H9 (cell line): ENCODE results near the gene THEM5. TPM values are rescaled to one million over a fixed set of nuclear protein-coding genes. Genes with fewer than 3 reads are reported as not detected.

Experiments used
- DNase-seq: peaks from one replicate; pipeline ENCODE4 v3.0.0-alpha.2; 2017
- H2AFZ ChIP-seq: one replicate; pipeline ENCODE4 v1.6.1; 2013; ENCODE audit warnings: mild to moderate bottlenecking, low read length, control low read depth, moderate library complexity
- H2AK5ac ChIP-seq: 2 replicates; pipeline ENCODE4 v1.6.1; 2013; ENCODE audit warnings: low read length, control low read depth, mixed read lengths; ENCODE audit not compliant: insufficient read length
- H2BK120ac ChIP-seq: one replicate; pipeline ENCODE4 v1.6.1; 2013; ENCODE audit warnings: low read depth, mild to moderate bottlenecking, low read length, control low read depth, inconsistent platforms; ENCODE audit not compliant: poor library complexity, severe bottlenecking
- H2BK12ac ChIP-seq: 2 replicates; pipeline ENCODE4 v1.6.1; 2013; ENCODE audit warnings: low read length, control low read depth, mixed read lengths, low read depth; ENCODE audit not compliant: insufficient read length
- H2BK15ac ChIP-seq: 2 replicates; pipeline ENCODE4 v1.6.1; 2013; ENCODE audit warnings: low read depth, low read length, control low read depth
- H2BK20ac ChIP-seq: one replicate; pipeline ENCODE4 v1.6.1; 2013; ENCODE audit warnings: low read depth, mild to moderate bottlenecking, low read length, control low read depth, inconsistent platforms; ENCODE audit not compliant: poor library complexity, severe bottlenecking
- H2BK5ac ChIP-seq: 2 replicates; pipeline ENCODE4 v1.6.1; 2013; ENCODE audit warnings: low read length, control low read depth, mixed read lengths; ENCODE audit not compliant: insufficient read length
- H3K14ac ChIP-seq: 2 replicates; pipeline ENCODE4 v1.6.1; 2013; ENCODE audit warnings: low read length, control low read depth; ENCODE audit not compliant: insufficient read depth
- H3K18ac ChIP-seq: 2 replicates; pipeline ENCODE4 v1.6.1; 2013; ENCODE audit warnings: low read depth, mild to moderate bottlenecking, mixed read lengths, low read length, control low read depth; ENCODE audit not compliant: insufficient read length
- H3K23ac ChIP-seq: 2 replicates; pipeline ENCODE4 v1.6.1; 2013; ENCODE audit warnings: low read length, control low read depth, mixed read lengths, low read depth; ENCODE audit not compliant: insufficient read length
- H3K23me2 ChIP-seq: 2 replicates; pipeline ENCODE4 v1.6.1; 2013; ENCODE audit warnings: low read depth, mild to moderate bottlenecking, mixed read lengths, low read length, control low read depth; ENCODE audit not compliant: insufficient read length, poor library complexity, severe bottlenecking
- H3K27ac ChIP-seq: 2 replicates; pipeline ENCODE4 v1.5.1; 2013; ENCODE audit warnings: low read length, control low read depth, mixed read lengths, low read depth; ENCODE audit not compliant: insufficient read length
- H3K27me3 ChIP-seq: 2 replicates; pipeline ENCODE4 v1.6.1; 2013; ENCODE audit warnings: low read length, control low read depth, inconsistent platforms; ENCODE audit not compliant: insufficient read depth
- H3K4ac ChIP-seq: 2 replicates; pipeline ENCODE4 v1.6.1; 2013; ENCODE audit warnings: low read depth, mild to moderate bottlenecking, control low read depth, inconsistent platforms, low read length, moderate library complexity
- H3K4me1 ChIP-seq: 2 replicates; pipeline ENCODE4 v1.6.1; 2013; ENCODE audit warnings: low read length, control low read depth, inconsistent platforms; ENCODE audit not compliant: insufficient read depth
- H3K4me2 ChIP-seq: 2 replicates; pipeline ENCODE4 v1.6.1; 2013; ENCODE audit warnings: low read length, control low read depth, mixed read lengths; ENCODE audit not compliant: insufficient read length, insufficient read depth
- H3K56ac ChIP-seq: 2 replicates; pipeline ENCODE4 v1.6.1; 2013; ENCODE audit warnings: low read depth, mild to moderate bottlenecking, mixed read lengths, low read length, control low read depth; ENCODE audit not compliant: insufficient read length
- H3K79me1 ChIP-seq: 2 replicates; pipeline ENCODE4 v1.6.1; 2013; ENCODE audit warnings: low read depth, mild to moderate bottlenecking, moderate library complexity, low read length, control low read depth, inconsistent platforms; ENCODE audit not compliant: insufficient read depth, poor library complexity, severe bottlenecking
- H3K79me2 ChIP-seq: 2 replicates; pipeline ENCODE4 v1.6.1; 2013; ENCODE audit warnings: low read length, control low read depth, inconsistent platforms; ENCODE audit not compliant: insufficient read depth
- H3K9ac ChIP-seq: 2 replicates; pipeline ENCODE4 v1.6.1; 2013; ENCODE audit warnings: low read length, control low read depth, mixed read lengths; ENCODE audit not compliant: insufficient read length; ENCODE audit errors: extremely low read depth
- H3K9me3 ChIP-seq: one replicate; pipeline ENCODE4 v1.6.1; 2013; ENCODE audit warnings: low read depth, low read length, inconsistent platforms; ENCODE audit not compliant: control insufficient read depth
- H3T11ph ChIP-seq: one replicate; pipeline ENCODE4 v1.6.1; 2013; ENCODE audit warnings: mild to moderate bottlenecking, low read length, control low read depth, inconsistent platforms
- H4K20me1 ChIP-seq: one replicate; pipeline ENCODE4 v1.6.1; 2013; ENCODE audit not compliant: control insufficient read depth, insufficient read length, insufficient read depth
- H4K5ac ChIP-seq: 2 replicates; pipeline ENCODE4 v1.6.1; 2013; ENCODE audit warnings: low read depth, mild to moderate bottlenecking, mixed read lengths, low read length, control low read depth; ENCODE audit not compliant: insufficient read length
- H4K8ac ChIP-seq: replicated peaks from 2 replicates; pipeline ENCODE4 v1.6.1; 2013; ENCODE audit warnings: low read length, control low read depth, mixed read lengths, low read depth; ENCODE audit not compliant: insufficient read length
- H4K91ac ChIP-seq: 2 replicates; pipeline ENCODE4 v1.6.1; 2013; ENCODE audit warnings: low read depth, mild to moderate bottlenecking, moderate library complexity, mixed read lengths, low read length, control low read depth; ENCODE audit not compliant: insufficient read length
- H3K27ac Mint-ChIP-seq, 3 experiments: 2 replicates in 2 of 3; 3 replicates in 1 of 3; pipeline ENCODE4 v1.8.0; 2020 to 2021; ENCODE audit warnings: mixed read lengths in 3 of 3, mild to moderate bottlenecking in 1 of 3, moderate library complexity in 1 of 3
- H3K27me3 Mint-ChIP-seq: 2 replicates; pipeline ENCODE4 v1.8.0; 2021; ENCODE audit warnings: low read depth, mild to moderate bottlenecking, moderate library complexity, mixed read lengths
- H3K36me3 Mint-ChIP-seq, 3 experiments: 2 replicates in 2 of 3; 3 replicates in 1 of 3; pipeline ENCODE4 v1.8.0; 2020 to 2021; ENCODE audit warnings: low read depth in 3 of 3, mixed read lengths in 3 of 3; ENCODE audit not compliant: insufficient read depth in 1 of 3
- H3K4me1 Mint-ChIP-seq, 2 experiments: 2 replicates each; pipeline ENCODE4 v1.8.0; 2020; ENCODE audit warnings: mixed read lengths in 2 of 2
- H3K4me3 Mint-ChIP-seq, 2 experiments: 2 replicates in 1 of 2; 3 replicates in 1 of 2; pipeline ENCODE4 v1.8.0; 2020 to 2021; ENCODE audit warnings: mild to moderate bottlenecking in 2 of 2, mixed read lengths in 2 of 2, moderate library complexity in 1 of 2
- H3K9me3 Mint-ChIP-seq, 2 experiments: 2 replicates in 1 of 2; 3 replicates in 1 of 2; pipeline ENCODE4 v1.8.0; 2020; ENCODE audit warnings: mild to moderate bottlenecking in 2 of 2, mixed read lengths in 2 of 2, moderate library complexity in 1 of 2
- CTCF ChIP-seq: fragments of 200-600 bp; sonication (generic); conservative IDR thresholded peaks from 3 replicates; pipeline ENCODE4 v1.8.0; 2021; ENCODE audit warnings: antibody characterized with exemption, mild to moderate bottlenecking
- WGBS: extraction: QIAGEN DNeasy Blood & Tissue Kit; methylation state at CpG from one replicate; pipeline ENCODE4 v1.1.7; 2013; ENCODE audit warnings: missing lambda C conversion rate, low lambda C conversion rate, mixed read lengths; ENCODE audit not compliant: insufficient read length; ENCODE audit errors: extremely low coverage; 5-methylcytosine and 5-hydroxymethylcytosine counted together
- total RNA-seq: library from RNA; stranded (reverse); gene quantifications from 2 replicates; pipeline ENCODE4 v1.2.1, GENCODE V29; 2021

THEM5 gene
- total RNA-seq, 1 experiment from 2014 or later, result not detected

DNA sequence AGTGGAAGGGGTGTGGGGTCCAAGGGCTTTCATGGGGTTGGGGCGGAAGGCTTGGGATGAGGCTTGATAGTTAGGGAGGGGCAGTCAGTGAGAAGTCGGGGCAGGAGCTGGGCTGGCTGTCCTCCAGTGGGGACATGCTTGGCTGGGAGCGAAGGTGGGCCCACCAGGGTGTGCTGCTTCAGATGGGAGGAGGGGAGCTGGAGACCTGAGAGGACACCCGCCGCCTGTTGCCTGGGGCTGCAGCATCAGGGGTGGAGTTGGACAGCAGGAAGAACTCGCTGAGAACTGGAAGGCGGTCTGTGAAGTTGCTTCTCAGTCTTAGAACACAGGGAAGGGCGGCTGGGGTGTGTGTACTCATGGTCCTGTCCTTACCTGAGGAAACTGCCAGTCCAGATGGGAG lies 1.6 kb downstream of the THEM5 start:
- H4K8ac ChIP-seq, result no peak overlapping the region
- no peak overlapping the region for H3K4me3 Mint-ChIP-seq
- H3K27me3 Mint-ChIP-seq, result peaks cover 71% of the 10 kb centered on the region
- no peak for TF ChIP-seq CTCF
- no peak overlapping the region for H4K5ac ChIP-seq
- H3K14ac ChIP-seq, result no peak overlapping the region
- no peaks in the 10 kb centered on the region for H3K9me3 Mint-ChIP-seq
- no peak overlapping the region for H2BK120ac ChIP-seq
- no peak overlapping the region for H3K23ac ChIP-seq
- peaks cover 5 to 8% of the 10 kb centered on the region in 2 experiments for H3K4me1 Mint-ChIP-seq
- no peak overlapping the region for H2BK12ac ChIP-seq
- H3K4me2 ChIP-seq, result no peak overlapping the region
- no peaks in the 10 kb centered on the region for H3K79me2 ChIP-seq
- H3K9ac ChIP-seq, result no peak overlapping the region
- no peak overlapping the region for H3K4ac ChIP-seq
- no peak for DNase-seq
- no peaks in the 10 kb centered on the region for H3K79me1 ChIP-seq
- H3K23me2 ChIP-seq, result no peaks in the 10 kb centered on the region
- no peak overlapping the region for H2AFZ ChIP-seq
- H3K27ac ChIP-seq, result no peak overlapping the region
- H4K20me1 ChIP-seq, result no peaks in the 10 kb centered on the region
- no peak overlapping the region for H4K91ac ChIP-seq
- no peaks in the 10 kb centered on the region for H3K27me3 ChIP-seq
- no peak overlapping the region for H2AK5ac ChIP-seq
- H2BK5ac ChIP-seq, result no peak overlapping the region
- no peak overlapping the region for H2BK20ac ChIP-seq
- H3K36me3 Mint-ChIP-seq, result 0 out of 7 replicates have a peak, but pooled peaks cover 0 to 2% (median 0%) of the 10 kb centered on the region in 3 experiments
- H3K4me1 ChIP-seq, result no peaks in the 10 kb centered on the region
- H3K56ac ChIP-seq, result no peak overlapping the region
- no CpG with 5 or more reads among the region's 8 CpGs for WGBS
- H3T11ph ChIP-seq, result no peak overlapping the region
- no peak overlapping the region for H3K27ac Mint-ChIP-seq
- H3K18ac ChIP-seq, result no peak overlapping the region
- H3K9me3 ChIP-seq, result no peaks in the 10 kb centered on the region
- no peak overlapping the region for H2BK15ac ChIP-seq
